ENCODE measurements around the gene RNF112.

The RNF112 gene

DNA sequence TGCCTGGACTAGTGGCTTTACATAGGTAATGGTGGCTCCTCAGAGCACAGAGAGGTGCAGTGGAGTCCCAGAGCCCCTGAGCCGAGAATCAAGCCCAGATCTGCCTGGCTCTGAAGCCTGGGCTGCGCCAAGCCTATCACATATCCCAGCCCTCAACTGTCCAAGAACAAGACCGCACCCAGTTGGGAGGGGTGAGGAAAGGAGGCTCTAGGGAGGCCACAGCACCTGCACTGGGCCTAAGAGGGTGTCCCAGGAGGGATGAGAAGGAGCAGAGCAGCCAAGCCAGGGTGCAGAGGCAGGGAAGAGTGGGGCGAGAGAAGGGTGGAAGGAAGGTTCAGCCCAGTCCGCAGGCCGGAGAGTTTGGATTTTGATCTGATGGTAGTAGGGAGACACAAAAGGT is 941 bp upstream of the RNF112 start:
- no peak overlapping the region for H3K4me3 ChIP-seq (ENCODE audit: low read depth, low read length)
- no peak for TF ChIP-seq CTCF (IDR thresholded peaks at IDR 0.05; ENCODE audit: low read depth, low read length)

DNA sequence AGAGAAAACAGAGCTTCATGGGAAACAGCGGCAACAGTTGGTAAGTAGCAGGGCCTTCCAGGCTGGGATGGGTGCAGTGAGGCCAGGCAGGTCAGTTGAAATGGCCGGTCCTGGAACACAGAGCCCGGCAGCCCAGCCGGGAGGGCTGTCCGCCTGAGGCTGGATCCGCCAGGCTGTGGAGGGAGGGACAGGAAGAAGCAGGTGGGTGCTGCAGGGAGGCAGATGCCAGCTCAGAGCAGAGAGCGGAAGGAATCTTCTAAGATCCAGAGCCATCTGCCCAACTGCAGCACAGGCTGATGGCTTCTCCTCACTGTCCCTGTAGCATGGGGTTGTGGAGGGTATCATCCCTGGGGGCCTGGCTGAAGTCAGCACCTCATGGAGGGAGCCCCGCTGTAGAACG is 599 bp downstream of the RNF112 start:
- no peak for TF ChIP-seq CTCF (IDR thresholded peaks at IDR 0.05; ENCODE audit: low read depth, low read length)
- H3K4me3 ChIP-seq (ENCODE audit: low read depth, low read length): no peak overlapping the region

GRCh38 chr17:19412510-19412909 is 1.5 kb downstream of the RNF112 start:
- no peak overlapping the region for H3K4me3 ChIP-seq (ENCODE audit: low read depth, low read length)
- TF ChIP-seq CTCF (IDR thresholded peaks at IDR 0.05; ENCODE audit: low read depth, low read length): no peak

DNA sequence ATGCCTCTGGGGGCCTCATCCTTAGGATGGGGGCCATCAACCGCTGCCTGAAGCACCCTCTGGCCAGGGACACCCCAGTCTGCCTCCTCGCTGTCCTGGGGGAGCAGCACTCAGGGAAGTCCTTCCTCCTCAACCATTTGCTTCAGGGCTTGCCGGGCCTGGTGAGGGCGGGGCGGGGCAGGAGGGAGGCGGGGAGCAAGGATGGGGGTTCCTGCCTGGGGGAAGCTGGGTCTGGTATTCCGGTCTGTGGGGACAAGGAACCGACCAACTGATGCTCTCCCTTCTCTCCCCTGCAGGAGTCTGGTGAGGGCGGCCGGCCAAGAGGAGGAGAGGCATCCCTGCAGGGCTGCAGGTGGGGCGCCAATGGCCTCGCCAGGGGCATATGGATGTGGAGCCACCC is 2.0 kb downstream of the RNF112 start:
- no peak for TF ChIP-seq CTCF (IDR thresholded peaks at IDR 0.05; ENCODE audit: low read depth, low read length)
- no peak overlapping the region for H3K4me3 ChIP-seq (ENCODE audit: low read depth, low read length)

DNA sequence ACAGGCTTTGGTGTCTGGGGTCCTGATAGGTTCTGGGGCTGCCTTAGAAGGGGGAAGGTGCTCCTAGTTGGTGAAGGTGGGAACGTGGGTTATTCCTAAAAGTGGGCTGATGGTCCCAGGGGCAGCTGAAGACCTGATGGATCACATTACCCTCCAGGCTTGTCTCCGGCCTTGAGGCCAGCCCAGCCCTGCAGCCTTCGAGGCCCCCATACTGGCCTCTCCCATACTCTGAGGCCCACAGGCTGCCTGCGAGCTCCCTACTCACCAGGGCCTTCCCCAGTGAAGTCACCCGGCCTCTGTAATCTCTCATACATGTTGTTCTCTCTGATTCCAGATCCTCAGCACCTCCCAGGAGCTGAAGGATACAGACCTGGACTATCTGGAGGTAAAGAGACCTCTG is 2.7 kb downstream of the RNF112 start:
- no peak for TF ChIP-seq CTCF (IDR thresholded peaks at IDR 0.05; ENCODE audit: low read depth, low read length)
- H3K4me3 ChIP-seq (ENCODE audit: low read depth, low read length): no peak overlapping the region

DNA sequence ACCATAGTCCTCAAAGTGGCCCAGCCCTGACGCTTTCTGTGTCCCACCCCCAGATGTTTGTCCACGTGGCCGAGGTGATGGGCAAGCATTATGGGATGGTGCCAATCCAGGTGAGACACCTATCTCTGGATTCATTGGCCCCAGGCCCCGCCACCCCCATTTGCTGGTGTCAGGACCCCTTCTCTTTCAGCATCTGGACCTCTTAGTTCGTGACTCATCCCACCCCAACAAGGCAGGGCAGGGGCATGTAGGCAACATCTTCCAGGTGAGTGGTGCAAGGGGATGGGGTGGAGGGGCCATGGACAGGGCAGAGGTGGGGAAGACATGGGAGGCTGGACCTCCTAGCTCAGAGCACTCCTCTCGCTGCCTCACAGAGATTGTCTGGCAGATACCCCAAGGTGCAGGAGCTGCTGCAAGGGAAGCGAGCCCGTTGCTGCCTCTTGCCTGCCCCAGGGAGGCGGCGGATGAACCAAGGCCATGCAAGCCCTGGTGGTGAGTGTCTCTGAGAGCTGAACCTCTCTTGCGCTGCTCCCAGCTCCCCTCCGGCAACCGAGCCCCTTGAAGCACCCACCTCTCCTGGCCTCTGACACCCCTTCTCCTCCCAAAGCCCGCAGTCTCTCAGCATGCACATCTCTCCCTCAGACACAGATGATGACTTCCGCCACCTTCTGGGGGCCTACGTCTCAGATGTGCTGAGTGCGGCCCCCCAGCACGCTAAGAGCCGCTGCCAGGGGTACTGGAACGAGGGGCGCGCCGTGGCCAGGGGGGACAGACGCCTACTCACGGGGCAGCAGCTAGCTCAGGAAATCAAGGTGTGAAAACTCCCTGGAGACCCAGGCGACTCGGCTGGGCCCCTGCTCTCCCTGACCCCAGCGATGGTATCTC is 3.6 kb downstream of the RNF112 start:
- no peak overlapping the region for H3K4me3 ChIP-seq (ENCODE audit: low read depth, low read length)

More for the DNA sequence above, 3.6 kb downstream of the RNF112 start:
- no peak for TF ChIP-seq CTCF (IDR thresholded peaks at IDR 0.05; ENCODE audit: low read depth, low read length)

Measured in WI38 (cell line).